ENCODE measurements around the gene STOML2. TPM values are rescaled to one million over a fixed set of nuclear protein-coding genes. Genes with fewer than 3 reads are reported as not detected.

Gene STOML2
- total and polyA plus RNA-seq, 9 of the 15 experiments (the other 6 are each of a cell fraction or from before 2014, with no cell fraction given) = 110 to 220 (median 174) TPM

DNA sequence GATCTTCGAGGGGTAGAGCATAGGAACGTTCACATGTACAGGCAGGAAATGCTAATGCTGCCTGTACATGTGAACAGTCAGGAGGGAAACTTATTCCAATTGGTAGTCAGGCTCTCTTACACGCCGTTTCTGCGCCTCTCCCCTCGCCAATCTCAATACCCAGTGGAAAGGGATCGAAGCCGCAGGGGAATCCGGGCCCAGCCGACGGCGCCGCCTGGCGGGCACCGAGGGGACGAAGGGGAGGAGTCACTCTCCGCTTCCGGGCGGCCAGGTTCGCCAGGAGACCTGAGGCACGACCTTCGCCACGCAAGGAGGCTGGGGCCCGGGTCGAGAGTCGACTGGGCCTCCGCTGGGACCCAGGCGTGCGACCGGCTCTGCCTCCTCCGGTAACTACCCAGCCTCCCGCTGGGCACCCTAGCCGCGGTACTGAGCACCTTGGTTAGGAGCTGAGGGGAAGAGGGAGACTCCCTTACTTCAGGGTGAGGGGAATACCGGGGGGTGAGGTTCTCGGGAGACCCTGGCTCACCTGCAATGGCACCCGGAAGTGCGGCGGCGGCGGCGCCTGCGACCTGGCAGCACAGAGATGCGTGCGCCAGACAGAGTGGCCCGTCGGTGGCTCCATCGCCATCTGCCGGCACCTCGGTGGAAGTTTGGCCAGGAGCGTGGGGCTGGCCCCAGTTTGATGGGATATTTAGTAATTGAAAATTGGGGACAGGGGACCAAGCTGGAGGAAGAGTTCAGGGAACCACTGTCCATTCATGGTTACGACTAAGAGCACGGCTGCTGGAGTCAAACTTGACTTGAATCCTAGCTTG, 6.7 kb downstream of the STOML2 start, which contains the start of gene PIGO (continued):
- no peak for TF ChIP-seq ZBTB43 (CRISPR knock-in tag; IDR thresholded peaks at IDR 0.05)
- no peak for TF ChIP-seq TSC22D4 (tag; IDR thresholded peaks at IDR 0.05)
- TF ChIP-seq CTCFL (IDR thresholded peaks at IDR 0.05; ENCODE audit: borderline replicate concordance, insufficient read depth, low read depth, low read length, poor library complexity, severe bottlenecking) = peak; percentile 92
- TF ChIP-seq SMAD1 (IDR thresholded peaks at IDR 0.05; ENCODE audit: low read depth, low read length, partially characterized antibody) = no peak
- no peak for TF ChIP-seq CHCHD3 (CRISPR knock-in tag; IDR thresholded peaks at IDR 0.05)
- peak; percentile 22; the same call in 1 of the 2 replicates for TF ChIP-seq CC2D1A (IDR thresholded peaks at IDR 0.05)
- 0 out of 2 replicates have a peak, but pooled peaks have one; percentile 21 for TF ChIP-seq ZNF589 (CRISPR knock-in tag; IDR thresholded peaks at IDR 0.05; ENCODE audit: low read depth)
- TF ChIP-seq ZNF3 (CRISPR knock-in tag; IDR thresholded peaks at IDR 0.05) = no peak
- TF ChIP-seq, protein P1, sequence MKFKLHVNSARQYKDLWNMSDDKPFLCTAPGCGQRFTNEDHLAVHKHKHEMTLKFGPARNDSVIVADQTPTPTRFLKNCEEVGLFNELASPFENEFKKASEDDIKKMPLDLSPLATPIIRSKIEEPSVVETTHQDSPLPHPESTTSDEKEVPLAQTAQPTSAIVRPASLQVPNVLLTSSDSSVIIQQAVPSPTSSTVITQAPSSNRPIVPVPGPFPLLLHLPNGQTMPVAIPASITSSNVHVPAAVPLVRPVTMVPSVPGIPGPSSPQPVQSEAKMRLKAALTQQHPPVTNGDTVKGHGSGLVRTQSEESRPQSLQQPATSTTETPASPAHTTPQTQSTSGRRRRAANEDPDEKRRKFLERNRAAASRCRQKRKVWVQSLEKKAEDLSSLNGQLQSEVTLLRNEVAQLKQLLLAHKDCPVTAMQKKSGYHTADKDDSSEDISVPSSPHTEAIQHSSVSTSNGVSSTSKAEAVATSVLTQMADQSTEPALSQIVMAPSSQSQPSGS (CRISPR knock-in tag; IDR thresholded peaks at IDR 0.05) = no peak
- TF ChIP-seq CUX1 (CRISPR knock-in tag; IDR thresholded peaks at IDR 0.05) = no peak
- TF ChIP-seq, protein P2, sequence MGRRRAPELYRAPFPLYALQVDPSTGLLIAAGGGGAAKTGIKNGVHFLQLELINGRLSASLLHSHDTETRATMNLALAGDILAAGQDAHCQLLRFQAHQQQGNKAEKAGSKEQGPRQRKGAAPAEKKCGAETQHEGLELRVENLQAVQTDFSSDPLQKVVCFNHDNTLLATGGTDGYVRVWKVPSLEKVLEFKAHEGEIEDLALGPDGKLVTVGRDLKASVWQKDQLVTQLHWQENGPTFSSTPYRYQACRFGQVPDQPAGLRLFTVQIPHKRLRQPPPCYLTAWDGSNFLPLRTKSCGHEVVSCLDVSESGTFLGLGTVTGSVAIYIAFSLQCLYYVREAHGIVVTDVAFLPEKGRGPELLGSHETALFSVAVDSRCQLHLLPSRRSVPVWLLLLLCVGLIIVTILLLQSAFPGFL (CRISPR knock-in tag; IDR thresholded peaks at IDR 0.05) = no peak
- 0 out of 2 replicates have a peak, but pooled peaks have one; percentile 17 for TF ChIP-seq THRAP3 (IDR thresholded peaks at IDR 0.05; ENCODE audit: borderline replicate concordance)
- TF ChIP-seq, protein P3, sequence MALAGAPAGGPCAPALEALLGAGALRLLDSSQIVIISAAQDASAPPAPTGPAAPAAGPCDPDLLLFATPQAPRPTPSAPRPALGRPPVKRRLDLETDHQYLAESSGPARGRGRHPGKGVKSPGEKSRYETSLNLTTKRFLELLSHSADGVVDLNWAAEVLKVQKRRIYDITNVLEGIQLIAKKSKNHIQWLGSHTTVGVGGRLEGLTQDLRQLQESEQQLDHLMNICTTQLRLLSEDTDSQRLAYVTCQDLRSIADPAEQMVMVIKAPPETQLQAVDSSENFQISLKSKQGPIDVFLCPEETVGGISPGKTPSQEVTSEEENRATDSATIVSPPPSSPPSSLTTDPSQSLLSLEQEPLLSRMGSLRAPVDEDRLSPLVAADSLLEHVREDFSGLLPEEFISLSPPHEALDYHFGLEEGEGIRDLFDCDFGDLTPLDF (CRISPR knock-in tag; IDR thresholded peaks at IDR 0.05) = no peak
